NCI-H69 (cell line): Measurements from ENCODE around the gene KLRF1.
A peak's percentile ranks its signal among the peaks of the same experiment; 100 is the strongest.

Experiments
- DNase-seq: peaks from one replicate; lab custom pipeline; 2025; lab: John Stamatoyannopoulos, UW

The KLRF1 gene, protein sequence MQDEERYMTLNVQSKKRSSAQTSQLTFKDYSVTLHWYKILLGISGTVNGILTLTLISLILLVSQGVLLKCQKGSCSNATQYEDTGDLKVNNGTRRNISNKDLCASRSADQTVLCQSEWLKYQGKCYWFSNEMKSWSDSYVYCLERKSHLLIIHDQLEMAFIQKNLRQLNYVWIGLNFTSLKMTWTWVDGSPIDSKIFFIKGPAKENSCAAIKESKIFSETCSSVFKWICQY

DNA sequence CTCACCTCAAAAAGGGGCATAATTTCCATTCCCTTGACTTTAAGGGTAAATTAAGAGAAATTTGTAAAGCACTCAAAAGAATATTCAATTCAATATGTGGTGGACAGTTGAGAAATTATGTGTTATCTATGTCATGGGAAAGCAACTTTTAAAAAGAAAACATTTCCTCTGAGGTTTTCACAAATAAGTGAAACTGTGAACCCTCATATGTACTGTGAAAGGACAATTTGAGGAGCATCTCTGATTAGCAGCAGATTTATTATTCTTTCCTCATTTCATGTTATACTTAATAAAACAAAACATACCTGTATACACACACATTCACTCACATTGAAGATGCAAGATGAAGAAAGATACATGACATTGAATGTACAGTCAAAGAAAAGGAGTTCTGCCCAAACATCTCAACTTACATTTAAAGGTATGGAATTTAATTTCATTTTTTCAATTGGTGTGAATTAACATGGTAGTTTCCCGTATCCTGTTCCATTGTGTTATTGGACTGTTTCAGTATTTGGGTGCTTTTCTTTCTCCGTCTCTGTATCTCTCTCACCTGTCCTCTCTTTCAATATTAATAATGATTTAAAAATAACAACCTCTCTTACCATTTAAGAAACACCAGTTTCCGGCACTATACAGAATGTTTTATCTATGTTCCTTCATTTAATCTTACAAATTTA lies at the start of gene KLRF1:
Gene KLRF1, plus strand, starts transcription at position 273 of the 680 bp plus-strand sequence. Its CDS starts 64 bp downstream, at position 337.
- DNase-seq = no peak

GRCh38 chr12:9779209-9779608 lies 48.1 kb upstream of the KLRF1 start:
- no peak for DNase-seq

GRCh38 chr12:9781360-9781759 lies 45.9 kb upstream of the KLRF1 start:
- DNase-seq = no peak

- DNase-seq = no peak
Observed at GRCh38 chr12:9782547-9783382, 44.5 kb upstream of the KLRF1 start.

GRCh38 chr12:9784326-9784725 lies 43.0 kb upstream of the KLRF1 start:
- no peak for DNase-seq

DNA sequence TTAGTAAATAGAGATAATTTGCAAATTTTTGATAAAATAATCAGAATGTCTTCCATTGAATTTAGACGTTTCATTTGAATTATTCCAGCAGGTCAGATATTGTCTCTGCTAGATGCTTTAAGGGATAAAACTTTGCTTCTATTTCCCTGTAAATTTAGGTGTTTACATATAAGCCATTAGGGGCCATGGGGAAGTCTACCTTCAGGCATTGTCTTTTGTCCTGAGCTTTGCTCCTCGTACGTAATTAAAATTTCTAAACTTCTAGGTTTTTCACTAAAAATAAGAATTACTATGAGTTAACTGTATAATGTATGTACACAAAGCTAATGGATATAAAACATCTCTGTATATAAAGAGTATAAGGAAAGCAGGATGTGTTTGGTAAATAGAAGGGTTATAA lies 42.5 kb upstream of the KLRF1 start:
- no peak for DNase-seq

DNA sequence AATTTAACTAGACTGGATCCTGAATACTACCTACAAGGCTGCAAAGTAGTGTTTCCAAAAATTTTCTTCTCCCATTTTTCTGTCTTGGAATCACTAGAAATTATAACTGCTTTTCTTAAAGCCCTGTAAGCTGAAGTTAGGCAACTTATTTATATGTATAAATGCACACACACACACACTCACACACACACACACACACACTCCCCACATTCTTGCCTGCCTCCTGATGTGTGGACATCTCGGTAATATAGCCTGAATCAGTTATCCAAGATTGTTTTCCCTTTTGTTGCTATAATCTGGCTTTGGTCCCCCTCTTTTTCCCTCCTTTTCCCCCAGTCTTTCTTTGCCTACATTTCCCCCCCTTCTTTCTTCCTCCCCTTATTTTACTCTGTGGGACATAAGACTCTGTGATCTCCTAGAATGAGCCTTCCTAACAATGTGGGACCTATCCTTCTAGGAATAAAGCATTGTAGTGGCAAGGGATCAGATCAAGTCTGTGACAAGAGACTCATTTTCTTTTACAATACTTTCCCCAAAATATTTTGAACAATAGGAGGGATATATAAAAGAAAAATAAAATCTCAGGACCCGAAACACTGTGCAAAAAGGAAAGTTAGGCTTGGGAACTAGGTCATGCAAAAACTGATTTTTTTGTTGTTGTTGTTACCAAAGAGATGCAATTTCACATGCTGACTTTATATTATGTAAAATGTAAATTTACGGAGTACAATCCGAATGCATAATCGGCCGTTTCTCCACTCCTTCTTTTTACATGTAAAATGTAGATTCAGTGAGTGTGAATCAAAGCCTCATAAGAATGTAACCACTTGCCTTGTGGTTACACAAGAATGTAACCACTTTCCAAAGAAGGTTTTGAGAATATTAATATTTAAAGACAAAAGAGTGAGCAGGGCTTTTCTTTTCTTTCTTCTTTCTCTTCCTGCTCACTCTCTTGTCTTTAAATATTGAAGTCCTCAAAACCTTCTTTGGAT lies 40.3 kb upstream of the KLRF1 start:
- no peak for DNase-seq

GRCh38 chr12:9792185-9792900 lies 34.9 kb upstream of the KLRF1 start:
- no peak for DNase-seq

DNA sequence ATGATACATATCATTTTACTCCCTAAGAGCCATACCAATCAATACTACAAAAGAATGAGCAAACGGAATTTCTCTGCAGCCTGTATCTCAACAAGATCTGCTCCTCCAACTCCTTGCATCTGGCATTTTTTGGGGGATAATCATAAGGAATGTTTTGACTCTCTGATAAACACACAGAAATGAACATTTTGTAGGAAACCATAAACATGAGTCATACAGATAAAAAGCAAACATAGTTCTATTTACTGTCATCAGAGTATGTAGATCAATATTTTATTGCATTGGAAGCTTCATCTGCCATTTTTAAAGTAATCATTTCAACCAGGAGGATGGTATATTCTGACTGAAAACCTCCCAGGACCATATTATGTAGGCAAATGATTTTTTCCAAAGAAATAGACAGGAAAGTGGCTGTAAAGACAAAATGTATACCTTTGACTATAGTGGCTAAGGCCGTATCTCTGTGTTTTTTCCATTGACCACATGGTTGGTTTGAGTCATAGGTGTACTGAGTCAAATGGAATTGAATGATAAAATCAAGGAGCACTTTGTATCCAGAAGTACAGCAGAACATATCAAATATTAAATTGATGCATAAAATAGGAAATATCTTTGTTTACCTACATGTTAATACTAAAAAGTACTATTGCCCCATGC lies 34.2 kb upstream of the KLRF1 start:
- no peak for DNase-seq

- DNase-seq = no peak
Observed at GRCh38 chr12:9793779-9794395, 33.4 kb upstream of the KLRF1 start.

- DNase-seq = no peak
Observed at GRCh38 chr12:9794484-9795093, 32.7 kb upstream of the KLRF1 start.

DNA sequence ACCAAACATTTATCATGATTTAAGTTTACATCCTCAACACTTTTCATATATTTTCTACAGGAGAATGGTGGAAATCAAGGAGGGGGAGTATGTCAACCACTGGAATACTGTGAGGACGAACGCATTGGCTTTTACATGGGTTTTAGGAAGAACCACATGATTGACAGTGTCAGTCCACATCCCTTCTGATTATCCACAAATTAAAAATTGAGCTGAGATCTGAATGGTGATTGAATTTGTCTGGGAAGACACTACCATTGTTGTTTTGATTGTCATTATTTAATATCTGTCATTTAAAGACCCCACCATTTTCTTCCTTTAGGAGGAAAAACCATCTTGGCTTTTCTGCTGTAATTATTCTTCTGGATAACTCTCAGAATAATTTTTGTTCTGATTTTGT lies 31.3 kb upstream of the KLRF1 start:
- no peak for DNase-seq

DNA sequence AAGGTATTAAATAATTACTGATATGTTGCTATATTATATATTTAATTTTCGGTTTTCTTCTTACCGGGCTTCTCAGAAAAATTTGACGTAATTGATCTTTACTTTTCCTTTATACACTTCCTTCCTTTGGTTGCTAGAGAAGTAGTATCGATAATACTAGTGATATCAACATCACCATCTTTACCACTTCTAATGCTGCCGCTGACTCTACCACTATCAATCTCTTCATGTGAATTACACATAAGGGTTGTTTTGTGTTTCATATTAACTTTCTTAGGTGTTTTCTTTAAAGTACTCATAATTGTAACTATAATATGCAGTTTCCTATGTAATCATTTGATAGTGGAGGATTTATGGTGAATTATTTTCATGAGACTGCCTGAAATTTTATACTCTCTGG lies 30.9 kb upstream of the KLRF1 start:
- no peak for DNase-seq

- DNase-seq = no peak
Observed at GRCh38 chr12:9796971-9797370, 30.3 kb upstream of the KLRF1 start.

- peak; percentile 23 for DNase-seq
Observed at GRCh38 chr12:9797722-9798619, 29.3 kb upstream of the KLRF1 start.

GRCh38 chr12:9799961-9800360 lies 27.3 kb upstream of the KLRF1 start:
- DNase-seq = no peak

DNA sequence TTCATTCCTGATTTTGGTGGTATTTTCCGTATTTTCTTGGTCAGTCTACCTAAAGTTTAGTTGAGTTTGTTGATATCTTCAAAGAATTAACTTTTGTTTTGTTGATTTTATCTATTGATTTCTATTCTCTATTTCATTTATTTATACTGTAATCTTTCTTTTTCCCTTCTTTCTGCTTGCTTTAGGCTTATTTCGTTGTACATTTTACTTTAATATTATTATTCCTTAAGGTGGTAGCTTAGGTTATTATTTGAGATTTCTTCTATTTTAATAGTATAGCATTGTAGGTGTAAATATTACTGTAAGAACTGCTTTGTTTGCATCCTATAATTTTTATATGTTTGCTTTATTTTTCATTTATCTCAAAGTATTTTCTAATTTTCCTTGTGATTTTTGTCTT lies 21.4 kb upstream of the KLRF1 start:
- no peak for DNase-seq

- no peak for DNase-seq
Observed at GRCh38 chr12:9806714-9807113, 20.6 kb upstream of the KLRF1 start.

DNA sequence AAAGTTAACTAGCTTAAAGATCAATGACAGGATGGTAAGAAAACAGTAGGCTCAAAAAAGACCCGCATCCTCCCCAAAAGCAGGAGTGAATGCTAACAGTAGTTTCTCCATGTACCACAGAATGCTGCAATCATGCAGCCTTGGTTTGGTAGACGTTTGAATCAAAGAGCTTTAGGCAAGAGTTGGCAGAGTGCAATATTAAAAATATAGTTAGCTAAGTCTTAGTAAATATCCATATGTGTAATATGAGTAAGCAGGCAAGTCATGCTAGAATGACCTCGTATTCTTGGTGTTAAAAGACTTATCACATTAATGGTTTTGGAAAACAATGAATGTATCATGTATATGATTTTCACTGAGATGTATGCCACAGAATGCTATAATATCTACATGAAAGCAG lies 18.8 kb upstream of the KLRF1 start:
- DNase-seq = no peak
